HepG2 (cell line): ENCODE results near the gene CDIP1. TPM values are rescaled to one million over a fixed set of nuclear protein-coding genes. Genes with fewer than 3 reads are reported as not detected.

Source experiments
- KLF12 ChIP-seq: sonication (generic); formaldehyde crosslinking; IDR thresholded peaks from 2 replicates; pipeline ENCODE4 v1.4.0; 2020; ENCODE audit warnings: missing genetic modification reagents, borderline replicate concordance
- MEF2D ChIP-seq: sonication (generic); formaldehyde crosslinking; IDR thresholded peaks from 2 replicates; pipeline ENCODE4 v1.5.1; 2020; ENCODE audit warnings: mild to moderate bottlenecking, missing genetic modification reagents
- NR0B2 ChIP-seq: sonication (generic); formaldehyde crosslinking; IDR thresholded peaks from 2 replicates; pipeline ENCODE4 v1.4.0; 2020; ENCODE audit warnings: mild to moderate bottlenecking, missing genetic modification reagents
- U2AF1 ChIP-seq: fragments of 200-400 bp; formaldehyde crosslinking; optimal IDR thresholded peaks from 2 replicates; pipeline ENCODE3; 2017; ENCODE audit warnings: mild to moderate bottlenecking, low read depth, low read length
- ZBTB20 ChIP-seq: sonication (generic); formaldehyde crosslinking; IDR thresholded peaks from 2 replicates; pipeline ENCODE4 v1.8.1; 2023; ENCODE audit warnings: missing genetic modification reagents, low read depth, mild to moderate bottlenecking, borderline replicate concordance
- ZKSCAN5 ChIP-seq: sonication (generic); formaldehyde crosslinking; IDR thresholded peaks from 2 replicates; pipeline ENCODE4 v1.5.1; 2020; ENCODE audit warnings: mild to moderate bottlenecking, missing genetic modification reagents
- ZNF17 ChIP-seq: sonication (generic); formaldehyde crosslinking; IDR thresholded peaks from 2 replicates; pipeline ENCODE4 v1.5.0; 2020; ENCODE audit warnings: mild to moderate bottlenecking, missing genetic modification reagents
- ZNF570 ChIP-seq: sonication (generic); formaldehyde crosslinking; IDR thresholded peaks from 2 replicates; pipeline ENCODE4 v1.4.0; 2020; ENCODE audit warnings: mild to moderate bottlenecking, missing genetic modification reagents, borderline replicate concordance
- ZNF574 ChIP-seq: sonication (generic); formaldehyde crosslinking; IDR thresholded peaks from 2 replicates; pipeline ENCODE4 v1.4.0; 2020; ENCODE audit warnings: missing genetic modification reagents
- ZNF883 ChIP-seq: sonication (generic); formaldehyde crosslinking; IDR thresholded peaks from 2 replicates; pipeline ENCODE4 v1.5.1; 2020; ENCODE audit warnings: mild to moderate bottlenecking, missing genetic modification reagents; ENCODE audit errors: not compliant biosample characterization
- polyA plus RNA-seq, 8 experiments: library from polyadenylated mRNA; depleted of rRNA in 3 of 8; stranded (reverse) in 7 of 8; unstranded in 1 of 8; fragments of >200 nt; fragmentation: Illumina TruSeq in 4 of 8; extraction: Trizol in 4 of 8; gene quantifications; 2 replicates each; pipeline versions ENCODE4 v1.2.1 to v1.2.3, GENCODE V29; 2011 to 2016; ENCODE audit warnings: low read depth in 4 of 8, missing spikeins in 1 of 8, mixed read lengths in 1 of 8; ENCODE audit not compliant: insufficient read depth in 1 of 8
- total RNA-seq, 5 experiments: library from RNA; depleted of rRNA; stranded (reverse); fragments of >200 nt; fragmentation: Illumina TruSeq; extraction: Trizol; gene quantifications; 2 replicates each; pipeline ENCODE4 v1.2.3, GENCODE V29; 2016; ENCODE audit warnings: low read depth in 1 of 5
- TF ChIP-seq, protein P1 (sequence below): sonication (generic); formaldehyde crosslinking; IDR thresholded peaks from 2 replicates; pipeline ENCODE4 v1.5.0; 2020; ENCODE audit warnings: mild to moderate bottlenecking, missing genetic modification reagents, borderline replicate concordance
- TF ChIP-seq, protein P2 (sequence below): sonication (generic); formaldehyde crosslinking; IDR thresholded peaks from 2 replicates; pipeline ENCODE4 v1.4.0; 2020; ENCODE audit warnings: missing genetic modification reagents

CDIP1 gene
- total and polyA plus RNA-seq, 2 of the 13 experiments (the other 11 are each of a cell fraction or from before 2014, with no cell fraction given): 31.2 to 56.7 TPM

DNA sequence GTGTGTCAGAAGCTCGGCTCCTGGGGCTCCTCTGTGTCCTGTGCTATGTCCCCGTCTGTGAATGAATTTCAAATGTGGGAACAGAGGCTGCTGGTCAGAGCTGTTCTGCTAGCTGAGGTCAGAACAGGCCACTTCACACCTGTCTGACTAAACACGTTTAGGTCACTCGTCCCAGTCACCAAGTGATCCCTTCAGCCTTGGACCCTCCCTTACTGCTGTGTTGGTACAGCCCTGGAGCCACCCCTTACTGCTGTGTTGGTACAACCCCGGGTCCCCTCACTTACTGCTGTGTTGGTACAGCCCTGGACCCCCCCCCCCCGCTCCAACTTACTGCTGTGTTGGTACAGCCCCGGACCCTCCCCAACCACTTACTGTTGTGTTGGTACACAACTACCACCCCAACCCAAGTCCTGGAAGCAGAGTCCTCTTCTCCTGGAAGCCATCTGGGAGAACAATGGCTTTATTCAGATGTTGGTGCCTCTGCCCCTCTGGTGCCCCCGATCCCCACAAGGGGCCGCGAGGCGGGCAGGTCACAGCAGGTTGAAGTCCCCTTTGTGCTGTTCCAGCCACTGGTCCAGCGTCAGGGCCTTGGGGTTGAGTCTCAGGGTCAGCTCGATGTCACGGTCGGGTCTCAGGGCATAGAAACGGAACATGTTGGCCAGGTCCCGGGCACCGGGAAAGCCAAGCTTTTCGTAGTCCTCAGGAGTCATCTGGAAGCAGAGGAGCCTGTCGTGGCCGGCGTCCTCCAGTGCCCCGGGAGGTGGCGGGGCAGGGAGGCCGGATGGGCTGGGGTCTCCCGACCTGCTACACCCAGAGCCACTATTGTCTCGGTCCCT is 77.1 kb downstream of the CDIP1 start (continued):
- TF ChIP-seq, protein P1, sequence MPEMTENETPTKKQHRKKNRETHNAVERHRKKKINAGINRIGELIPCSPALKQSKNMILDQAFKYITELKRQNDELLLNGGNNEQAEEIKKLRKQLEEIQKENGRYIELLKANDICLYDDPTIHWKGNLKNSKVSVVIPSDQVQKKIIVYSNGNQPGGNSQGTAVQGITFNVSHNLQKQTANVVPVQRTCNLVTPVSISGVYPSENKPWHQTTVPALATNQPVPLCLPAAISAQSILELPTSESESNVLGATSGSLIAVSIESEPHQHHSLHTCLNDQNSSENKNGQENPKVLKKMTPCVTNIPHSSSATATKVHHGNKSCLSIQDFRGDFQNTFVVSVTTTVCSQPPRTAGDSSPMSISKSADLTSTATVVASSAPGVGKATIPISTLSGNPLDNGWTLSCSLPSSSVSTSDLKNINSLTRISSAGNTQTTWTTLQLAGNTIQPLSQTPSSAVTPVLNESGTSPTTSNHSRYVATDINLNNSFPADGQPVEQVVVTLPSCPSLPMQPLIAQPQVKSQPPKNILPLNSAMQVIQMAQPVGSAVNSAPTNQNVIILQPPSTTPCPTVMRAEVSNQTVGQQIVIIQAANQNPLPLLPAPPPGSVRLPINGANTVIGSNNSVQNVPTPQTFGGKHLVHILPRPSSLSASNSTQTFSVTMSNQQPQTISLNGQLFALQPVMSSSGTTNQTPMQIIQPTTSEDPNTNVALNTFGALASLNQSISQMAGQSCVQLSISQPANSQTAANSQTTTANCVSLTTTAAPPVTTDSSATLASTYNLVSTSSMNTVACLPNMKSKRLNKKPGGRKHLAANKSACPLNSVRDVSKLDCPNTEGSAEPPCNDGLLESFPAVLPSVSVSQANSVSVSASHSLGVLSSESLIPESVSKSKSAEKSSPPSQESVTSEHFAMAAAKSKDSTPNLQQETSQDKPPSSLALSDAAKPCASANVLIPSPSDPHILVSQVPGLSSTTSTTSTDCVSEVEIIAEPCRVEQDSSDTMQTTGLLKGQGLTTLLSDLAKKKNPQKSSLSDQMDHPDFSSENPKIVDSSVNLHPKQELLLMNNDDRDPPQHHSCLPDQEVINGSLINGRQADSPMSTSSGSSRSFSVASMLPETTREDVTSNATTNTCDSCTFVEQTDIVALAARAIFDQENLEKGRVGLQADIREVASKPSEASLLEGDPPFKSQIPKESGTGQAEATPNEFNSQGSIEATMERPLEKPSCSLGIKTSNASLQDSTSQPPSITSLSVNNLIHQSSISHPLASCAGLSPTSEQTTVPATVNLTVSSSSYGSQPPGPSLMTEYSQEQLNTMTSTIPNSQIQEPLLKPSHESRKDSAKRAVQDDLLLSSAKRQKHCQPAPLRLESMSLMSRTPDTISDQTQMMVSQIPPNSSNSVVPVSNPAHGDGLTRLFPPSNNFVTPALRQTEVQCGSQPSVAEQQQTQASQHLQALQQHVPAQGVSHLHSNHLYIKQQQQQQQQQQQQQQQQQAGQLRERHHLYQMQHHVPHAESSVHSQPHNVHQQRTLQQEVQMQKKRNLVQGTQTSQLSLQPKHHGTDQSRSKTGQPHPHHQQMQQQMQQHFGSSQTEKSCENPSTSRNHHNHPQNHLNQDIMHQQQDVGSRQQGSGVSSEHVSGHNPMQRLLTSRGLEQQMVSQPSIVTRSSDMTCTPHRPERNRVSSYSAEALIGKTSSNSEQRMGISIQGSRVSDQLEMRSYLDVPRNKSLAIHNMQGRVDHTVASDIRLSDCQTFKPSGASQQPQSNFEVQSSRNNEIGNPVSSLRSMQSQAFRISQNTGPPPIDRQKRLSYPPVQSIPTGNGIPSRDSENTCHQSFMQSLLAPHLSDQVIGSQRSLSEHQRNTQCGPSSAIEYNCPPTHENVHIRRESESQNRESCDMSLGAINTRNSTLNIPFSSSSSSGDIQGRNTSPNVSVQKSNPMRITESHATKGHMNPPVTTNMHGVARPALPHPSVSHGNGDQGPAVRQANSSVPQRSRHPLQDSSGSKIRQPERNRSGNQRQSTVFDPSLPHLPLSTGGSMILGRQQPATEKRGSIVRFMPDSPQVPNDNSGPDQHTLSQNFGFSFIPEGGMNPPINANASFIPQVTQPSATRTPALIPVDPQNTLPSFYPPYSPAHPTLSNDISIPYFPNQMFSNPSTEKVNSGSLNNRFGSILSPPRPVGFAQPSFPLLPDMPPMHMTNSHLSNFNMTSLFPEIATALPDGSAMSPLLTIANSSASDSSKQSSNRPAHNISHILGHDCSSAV: no peak
- TF ChIP-seq ZNF17 (CRISPR knock-in tag): no peak
- peak; percentile 76 for TF ChIP-seq ZNF883
- TF ChIP-seq U2AF1: peak; percentile 25
- no peak; the same call in 1 of the 2 replicates for TF ChIP-seq KLF12 (CRISPR knock-in tag)
- no peak for TF ChIP-seq ZBTB20 (CRISPR knock-in tag)
- TF ChIP-seq ZNF570: no peak
- no peak for TF ChIP-seq NR0B2 (CRISPR knock-in tag)
- peak; percentile 73 for TF ChIP-seq ZNF574
- no peak for TF ChIP-seq ZKSCAN5 (CRISPR knock-in tag)
- 0 out of 2 replicates have a peak, but pooled peaks have one; percentile 16 for TF ChIP-seq MEF2D (CRISPR knock-in tag)
- TF ChIP-seq, protein P2, sequence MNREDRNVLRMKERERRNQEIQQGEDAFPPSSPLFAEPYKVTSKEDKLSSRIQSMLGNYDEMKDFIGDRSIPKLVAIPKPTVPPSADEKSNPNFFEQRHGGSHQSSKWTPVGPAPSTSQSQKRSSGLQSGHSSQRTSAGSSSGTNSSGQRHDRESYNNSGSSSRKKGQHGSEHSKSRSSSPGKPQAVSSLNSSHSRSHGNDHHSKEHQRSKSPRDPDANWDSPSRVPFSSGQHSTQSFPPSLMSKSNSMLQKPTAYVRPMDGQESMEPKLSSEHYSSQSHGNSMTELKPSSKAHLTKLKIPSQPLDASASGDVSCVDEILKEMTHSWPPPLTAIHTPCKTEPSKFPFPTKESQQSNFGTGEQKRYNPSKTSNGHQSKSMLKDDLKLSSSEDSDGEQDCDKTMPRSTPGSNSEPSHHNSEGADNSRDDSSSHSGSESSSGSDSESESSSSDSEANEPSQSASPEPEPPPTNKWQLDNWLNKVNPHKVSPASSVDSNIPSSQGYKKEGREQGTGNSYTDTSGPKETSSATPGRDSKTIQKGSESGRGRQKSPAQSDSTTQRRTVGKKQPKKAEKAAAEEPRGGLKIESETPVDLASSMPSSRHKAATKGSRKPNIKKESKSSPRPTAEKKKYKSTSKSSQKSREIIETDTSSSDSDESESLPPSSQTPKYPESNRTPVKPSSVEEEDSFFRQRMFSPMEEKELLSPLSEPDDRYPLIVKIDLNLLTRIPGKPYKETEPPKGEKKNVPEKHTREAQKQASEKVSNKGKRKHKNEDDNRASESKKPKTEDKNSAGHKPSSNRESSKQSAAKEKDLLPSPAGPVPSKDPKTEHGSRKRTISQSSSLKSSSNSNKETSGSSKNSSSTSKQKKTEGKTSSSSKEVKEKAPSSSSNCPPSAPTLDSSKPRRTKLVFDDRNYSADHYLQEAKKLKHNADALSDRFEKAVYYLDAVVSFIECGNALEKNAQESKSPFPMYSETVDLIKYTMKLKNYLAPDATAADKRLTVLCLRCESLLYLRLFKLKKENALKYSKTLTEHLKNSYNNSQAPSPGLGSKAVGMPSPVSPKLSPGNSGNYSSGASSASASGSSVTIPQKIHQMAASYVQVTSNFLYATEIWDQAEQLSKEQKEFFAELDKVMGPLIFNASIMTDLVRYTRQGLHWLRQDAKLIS (CRISPR knock-in tag): no peak
